IMR-90 (cell line): ENCODE measurements around the gene IQSEC3. TPM values are rescaled to one million over a fixed set of nuclear protein-coding genes. Genes with fewer than 3 reads are reported as not detected.
"Not testable (repeated sequence)": the region's sequence is repeated elsewhere in the genome, so short reads cannot be mapped to it uniquely, and the experiment has no call there.

Experiments
- ATAC-seq: fragments of 200-7000 bp; cut with Tn5 transposase; 2 replicates; pipeline ENCODE4 v1.9.1; 2020; ENCODE audit warnings: low read depth, mild to moderate bottlenecking, moderate library complexity
- BruUV-seq: library from RNA; stranded (reverse); fragments of 400-500 nt; replicated peaks from 2 replicates; lab custom pipeline; 2021; lab: Mats Ljungman, UMichigan
- CTCF ChIA-PET: fragments of 300-600 bp; formaldehyde crosslinking; extraction: SDS; loops from one replicate; lab custom pipeline; 2021; ENCODE audit warnings: antibody characterized with exemption; lab: Yijun Ruan, JAX
- POLR2A ChIA-PET: fragments of 300-600 bp; sonication (Branson Sonifier 250); formaldehyde crosslinking; loops from one replicate; lab custom pipeline; 2022; ENCODE audit warnings: antibody characterized with exemption; ENCODE audit not compliant: unreplicated experiment; lab: Charles Lee
- DNase-seq: peaks from one replicate; pipeline ENCODE4 v3.0.0; 2013
- H2AFZ ChIP-seq: replicated peaks from 2 replicates; pipeline ENCODE3; 2013; ENCODE audit warnings: low read length, mild to moderate bottlenecking; ENCODE audit not compliant: poor library complexity
- H2AK5ac ChIP-seq: 2 replicates; pipeline ENCODE4 v1.6.1; 2013; ENCODE audit warnings: low read depth, low read length, inconsistent platforms
- H2AK9ac ChIP-seq: replicated peaks from 2 replicates; pipeline ENCODE3; 2013; ENCODE audit warnings: mild to moderate bottlenecking, low read depth, low read length, moderate library complexity; ENCODE audit not compliant: poor library complexity
- H2BK120ac ChIP-seq: 2 replicates; pipeline ENCODE4 v1.6.1; 2013; ENCODE audit warnings: low read depth, low read length, inconsistent platforms
- H2BK15ac ChIP-seq: 3 replicates; pipeline ENCODE4 v1.6.1; 2013; ENCODE audit warnings: low read depth, low read length, inconsistent platforms
- H2BK20ac ChIP-seq: 2 replicates; pipeline ENCODE4 v1.6.1; 2013; ENCODE audit warnings: low read depth, mild to moderate bottlenecking, inconsistent platforms, low read length, moderate library complexity
- H2BK5ac ChIP-seq: 2 replicates; pipeline ENCODE4 v1.6.1; 2013; ENCODE audit warnings: mild to moderate bottlenecking, low read depth, low read length, inconsistent platforms; ENCODE audit not compliant: poor library complexity, severe bottlenecking
- H3K14ac ChIP-seq: replicated peaks from 2 replicates; pipeline ENCODE4 v1.6.1; 2013; ENCODE audit warnings: low read depth, low read length, inconsistent platforms
- H3K18ac ChIP-seq: 2 replicates; pipeline ENCODE4 v1.6.1; 2013; ENCODE audit warnings: low read depth, low read length, control low read depth
- H3K23ac ChIP-seq: 2 replicates; pipeline ENCODE4 v1.6.1; 2013; ENCODE audit warnings: low read depth, low read length, inconsistent platforms
- H3K27ac ChIP-seq: 2 replicates; pipeline ENCODE4 v1.5.1; 2013; ENCODE audit warnings: mild to moderate bottlenecking, control low read depth, low read length; ENCODE audit not compliant: insufficient read depth
- H3K27me3 ChIP-seq: 2 replicates; pipeline ENCODE4 v1.6.1; 2013; ENCODE audit warnings: low read length; ENCODE audit not compliant: control insufficient read depth, insufficient read depth
- H3K36me3 ChIP-seq: 2 replicates; pipeline ENCODE4 v1.6.1; 2013; ENCODE audit warnings: low read length, mixed read lengths; ENCODE audit not compliant: control insufficient read depth, insufficient read depth
- H3K4ac ChIP-seq: 2 replicates; pipeline ENCODE4 v1.6.1; 2013; ENCODE audit warnings: low read depth, low read length, inconsistent platforms
- H3K4me1 ChIP-seq: 2 replicates; pipeline ENCODE4 v1.6.1; 2013; ENCODE audit warnings: low read length, mixed read lengths; ENCODE audit not compliant: control insufficient read depth, insufficient read depth
- H3K4me2 ChIP-seq: 2 replicates; pipeline ENCODE4 v1.6.1; 2013; ENCODE audit warnings: low read depth, mild to moderate bottlenecking, control low read depth, low read length, moderate library complexity
- H3K4me3 ChIP-seq: 2 replicates; pipeline ENCODE4 v1.5.1; 2013; ENCODE audit warnings: low read depth, mild to moderate bottlenecking, control low read depth, low read length, moderate library complexity; ENCODE audit not compliant: insufficient read depth
- H3K56ac ChIP-seq: 2 replicates; pipeline ENCODE4 v1.6.1; 2013; ENCODE audit warnings: low read length, inconsistent platforms; ENCODE audit not compliant: insufficient read depth; ENCODE audit errors: extremely low read depth
- H3K79me1 ChIP-seq, 2 experiments: 2 replicates each; pipeline ENCODE4 v1.6.1; 2013; ENCODE audit warnings: low read length in 2 of 2, inconsistent platforms in 1 of 2, low read depth in 1 of 2
- H3K9ac ChIP-seq: 2 replicates; pipeline ENCODE4 v1.6.1; 2013; ENCODE audit warnings: low read depth, low read length, control low read depth
- H3K9me1 ChIP-seq: 2 replicates; pipeline ENCODE4 v1.6.1; 2013; ENCODE audit warnings: low read length, inconsistent platforms; ENCODE audit not compliant: insufficient read depth
- H3K9me3 ChIP-seq: 2 replicates; pipeline ENCODE4 v1.6.1; 2013; ENCODE audit warnings: low read length; ENCODE audit not compliant: control insufficient read depth, insufficient read depth
- H4K20me1 ChIP-seq: 2 replicates; pipeline ENCODE4 v1.6.1; 2013; ENCODE audit warnings: low read length, inconsistent platforms; ENCODE audit not compliant: insufficient read depth
- H4K5ac ChIP-seq: 2 replicates; pipeline ENCODE4 v1.6.1; 2013; ENCODE audit warnings: mild to moderate bottlenecking, low read depth, low read length, control low read depth
- H4K8ac ChIP-seq, 2 experiments: 2 replicates each; pipeline ENCODE4 v1.6.1; 2013; ENCODE audit warnings: low read depth in 2 of 2, low read length in 2 of 2, control low read depth in 1 of 2, inconsistent platforms in 1 of 2
- H4K91ac ChIP-seq: 2 replicates; pipeline ENCODE4 v1.6.1; 2013; ENCODE audit warnings: low read depth, low read length, inconsistent platforms; ENCODE audit not compliant: insufficient read depth
- WGBS, 2 experiments: methylation state at CpG; one replicate each; pipeline versions ENCODE4 v1.1.5 to v1.1.7; 2013; ENCODE audit warnings: missing lambda C conversion rate in 2 of 2; ENCODE audit not compliant: insufficient read length in 1 of 2; ENCODE audit errors: extremely low coverage in 2 of 2; 5-methylcytosine and 5-hydroxymethylcytosine counted together
- dilution Hi-C: fragments of 300-500 bp; cut with HindIII; formaldehyde crosslinking; loops from one replicate; pipeline ENCODE4 v1.14.3; 2018; ENCODE audit warnings: low sequenced_read_pairs; ENCODE audit not compliant: unreplicated experiment
- in situ Hi-C: fragments of 300-500 bp; cut with MboI; formaldehyde crosslinking; loops from 3 replicates; pipeline ENCODE4 v1.14.3; 2019; ENCODE audit warnings: low sequenced_read_pairs, inconsistent platforms, mixed read lengths
- intact Hi-C: fragments of 100-400 bp; cut with micrococcal nuclease; formaldehyde crosslinking; loops from 2 replicates; pipeline ENCODE4 v1.10.0; 2022
- polyA plus RNA-seq, 3 experiments: library from polyadenylated mRNA; depleted of rRNA; stranded (reverse); fragments of >200 nt; gene quantifications; 2 replicates each; pipeline ENCODE4 v1.2.3, GENCODE V29; 2012; ENCODE audit warnings: low replicate concordance in 1 of 3
- total RNA-seq: library from RNA; depleted of rRNA; stranded (reverse); fragments of >200 nt; gene quantifications from 2 replicates; pipeline ENCODE4 v1.2.3, GENCODE V29; 2012

Gene IQSEC3
- total and polyA plus RNA-seq, 2 of the 4 experiments (the other 2 are of a cell fraction), result 0.10 TPM; not detected in 1

DNA sequence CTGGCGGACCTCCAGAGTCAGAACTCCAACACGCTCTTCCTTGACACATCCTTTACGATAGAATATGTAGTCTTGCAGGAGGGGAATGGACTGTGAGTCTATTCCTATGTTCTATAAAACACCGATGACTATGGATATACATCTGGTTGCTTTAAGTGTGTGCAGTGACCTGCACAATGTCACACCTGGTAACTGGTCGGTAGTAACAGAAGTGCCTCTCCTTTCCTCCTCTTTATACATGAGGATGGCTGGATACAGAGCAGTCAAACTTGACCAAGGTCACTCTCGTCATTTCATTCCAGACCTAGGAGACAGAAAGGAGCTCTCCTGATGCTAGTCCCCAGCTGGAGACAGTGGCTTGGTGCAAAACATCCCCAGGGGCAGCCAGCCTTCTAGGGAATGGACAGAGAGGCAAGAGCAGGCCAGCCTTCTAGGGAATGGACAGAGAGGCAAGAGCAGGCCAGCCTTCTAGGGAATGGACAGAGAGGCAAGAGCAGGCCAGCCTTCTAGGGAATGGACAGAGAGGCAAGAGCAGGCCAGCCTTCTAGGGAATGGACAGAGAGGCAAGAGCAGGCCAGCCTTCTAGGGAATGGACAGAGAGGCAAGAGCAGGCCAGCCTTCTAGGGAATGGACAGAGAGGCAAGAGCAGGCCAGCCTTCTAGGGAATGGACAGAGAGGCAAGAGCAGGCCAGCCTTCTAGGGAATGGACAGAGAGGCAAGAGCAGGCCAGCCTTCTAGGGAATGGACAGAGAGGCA lies 21.2 kb upstream of the IQSEC3 start:
- H2BK5ac ChIP-seq, H3K79me1 ChIP-seq, H4K20me1 ChIP-seq, H3K4ac ChIP-seq, H3K4me2 ChIP-seq, H2AK9ac ChIP-seq, H3K9ac ChIP-seq, H3K9me1 ChIP-seq, H2BK120ac ChIP-seq, H3K27me3 ChIP-seq, in situ Hi-C loops, H2BK20ac ChIP-seq, H3K56ac ChIP-seq, H4K91ac ChIP-seq, H2AFZ ChIP-seq, dilution Hi-C loops, H3K4me1 ChIP-seq, H4K5ac ChIP-seq, H4K8ac ChIP-seq, H3K36me3 ChIP-seq, H3K14ac ChIP-seq, POLR2A ChIA-PET, H2BK15ac ChIP-seq, H3K18ac ChIP-seq, CTCF ChIA-PET, H3K27ac ChIP-seq, DNase-seq, H3K4me3 ChIP-seq, intact Hi-C loops, H3K9me3 ChIP-seq, BruUV-seq: not testable (repeated sequence)
- 0 out of 2 replicates have a peak overlapping the region, but pooled peaks have one; percentile 13 for H2AK5ac ChIP-seq
- 71% methylated on average over 1 of the region's 6 CpGs; no CpG with 5 or more reads in 1 of the 2 experiments for WGBS, 2 experiments
- H3K23ac ChIP-seq, result peak overlapping the region; percentile 51; the same call in 1 of the 2 replicates
- 0 out of 2 replicates have a peak, but pooled peaks have one; percentile 14 for ATAC-seq

DNA sequence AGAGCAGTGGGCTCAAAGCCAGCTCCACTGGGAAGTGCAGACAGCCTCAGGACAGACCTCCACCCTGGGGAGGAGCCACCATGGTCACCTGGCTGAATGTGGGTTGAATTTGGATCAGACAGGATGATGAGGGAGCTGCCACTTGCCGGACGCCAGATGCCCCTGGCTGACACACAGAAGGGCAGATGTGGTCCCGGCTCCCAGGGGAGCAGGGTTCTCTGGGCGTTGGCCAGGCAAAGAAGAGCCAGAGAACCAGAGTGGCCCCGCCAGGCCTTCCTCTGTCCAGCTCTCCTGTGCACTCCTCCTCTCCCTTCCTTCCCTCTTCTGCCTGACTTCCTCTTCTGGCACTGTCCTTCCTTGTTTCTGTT lies 20.6 kb upstream of the IQSEC3 start:
- H4K91ac ChIP-seq, H3K18ac ChIP-seq, H2AK5ac ChIP-seq, H3K14ac ChIP-seq, H4K8ac ChIP-seq, H2BK20ac ChIP-seq, H2AK9ac ChIP-seq, H4K20me1 ChIP-seq, H3K4me2 ChIP-seq, H3K9me3 ChIP-seq, H3K4me3 ChIP-seq, intact Hi-C loops, H3K4me1 ChIP-seq, DNase-seq, H2BK120ac ChIP-seq, dilution Hi-C loops, H3K56ac ChIP-seq, H2AFZ ChIP-seq, H3K4ac ChIP-seq, in situ Hi-C loops, H3K9me1 ChIP-seq, H2BK15ac ChIP-seq, H3K36me3 ChIP-seq, H4K5ac ChIP-seq, CTCF ChIA-PET, H3K23ac ChIP-seq, BruUV-seq, ATAC-seq, POLR2A ChIA-PET, H3K27ac ChIP-seq, H3K9ac ChIP-seq, H3K79me1 ChIP-seq, H2BK5ac ChIP-seq, H3K27me3 ChIP-seq: not testable (repeated sequence)
- no CpG with 5 or more reads among the region's 5 CpGs for WGBS, 2 experiments
